Motor neuron (in vitro differentiated cells): ENCODE measurements around the gene OR2V2. TPM values are rescaled to one million over a fixed set of nuclear protein-coding genes. Genes with fewer than 3 reads are reported as not detected.
"Not testable (repeated sequence)": the region's sequence is repeated elsewhere in the genome, so short reads cannot be mapped to it uniquely, and the experiment has no call there.

Source experiments
- ATAC-seq, 8 experiments: fragments of 200-7000 bp; cut with Tn5 transposase; replicated peaks in 6 of 8; 2 replicates each; pipeline ENCODE4 v1.8.0; 2021; ENCODE audit warnings: mild to moderate bottlenecking in 8 of 8, moderate library complexity in 8 of 8
- H3K27ac ChIP-seq, 2 donors: fragments of 250-450 bp; sonication (Bioruptor Pico); 2 replicates each; pipeline ENCODE4 v1.9.0; 2021; ENCODE audit warnings: antibody characterized with exemption in 2 of 2, mild to moderate bottlenecking in 2 of 2, moderate library complexity in 1 of 2
- H3K4me1 ChIP-seq, 2 donors: fragments of 250-450 bp; sonication (Bioruptor Pico); replicated peaks in 1 of 2; 2 replicates each; pipeline ENCODE4 v1.6.1; 2021; ENCODE audit warnings: antibody characterized with exemption in 2 of 2, mild to moderate bottlenecking in 2 of 2, moderate library complexity in 1 of 2
- H3K4me3 ChIP-seq, 5 donors: fragments of 250-450 bp; sonication (Bioruptor Pico); 2 replicates each; pipeline ENCODE4 v1.9.0; 2021; ENCODE audit warnings: antibody characterized with exemption in 5 of 5, mild to moderate bottlenecking in 5 of 5, moderate library complexity in 4 of 5
- WGBS, 10 experiments: fragments of 450-650 bp; shearing (Covaris generic); methylation state at CpG; one replicate each; pipeline ENCODE4 v1.0.0; 2022; 5-methylcytosine and 5-hydroxymethylcytosine counted together
- in situ Hi-C, 9 experiments: fragments of 400-800 bp; cut with MboI; loops; one replicate each; pipeline ENCODE4 v1.15.0; 2021; ENCODE audit warnings: low sequenced_read_pairs in 9 of 9, low pct_unique_long_range_greater_than_20kb in 2 of 9; ENCODE audit not compliant: unreplicated experiment in 9 of 9
- total RNA-seq, 8 experiments: library from RNA; unstranded; fragments of 300-600 nt; gene quantifications; 2 replicates each; pipeline versions ENCODE4 v1.2.3 to v1.2.4, GENCODE V29; 2022

The OR2V2 gene
- total RNA-seq, 8 experiments from 2014 or later = 0.05 to 0.33 (median 0.13) TPM; not detected in 1

DNA sequence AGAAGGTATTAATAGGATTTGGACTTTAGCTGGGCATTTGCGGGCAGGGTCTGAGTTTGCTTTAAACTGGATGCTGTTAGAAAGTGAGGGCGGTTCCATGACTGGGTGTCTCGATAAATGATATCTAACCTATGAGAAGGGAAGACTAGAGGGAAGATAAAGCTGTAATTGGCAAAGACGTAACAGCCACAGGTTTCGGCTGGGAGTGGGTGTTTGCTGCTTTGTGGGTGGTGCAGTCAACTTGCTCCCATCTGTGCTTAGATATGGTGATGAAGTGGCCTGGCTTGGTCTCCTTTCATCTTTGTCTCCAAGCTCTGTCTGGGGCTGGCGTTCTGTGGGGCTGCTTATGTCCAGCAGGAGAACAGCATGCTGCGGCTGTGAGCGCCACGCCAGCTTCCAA lies 39.7 kb upstream of the OR2V2 start:
- Histone ChIP-seq H3K4me3 (no peak overlapping the region), H3K27ac (no peak overlapping the region), H3K4me1 (no peaks in the 10 kb centered on the region)
- in situ Hi-C loops = no loop called here
- 39 to 100% (median 50%) methylated on average over 1 to 9 of the region's 9 CpGs; no CpG with 5 or more reads in 1 of the 10 experiments for WGBS, 10 experiments
- ATAC-seq = peak in 1 of 8 experiments; percentile 34

GRCh38 chr5:181108578-181109165 lies 38.7 kb upstream of the OR2V2 start:
- H3K27ac ChIP-seq = no peak overlapping the region
- 43 to 93% (median 79%) methylated on average over 1 to 6 of the region's 14 CpGs; no CpG with 5 or more reads in 5 of the 10 experiments for WGBS, 10 experiments
- no peak for ATAC-seq
- in situ Hi-C loops = no loop called here
- H3K4me1 ChIP-seq = no peaks in the 10 kb centered on the region
- H3K4me3 ChIP-seq = no peak overlapping the region

DNA sequence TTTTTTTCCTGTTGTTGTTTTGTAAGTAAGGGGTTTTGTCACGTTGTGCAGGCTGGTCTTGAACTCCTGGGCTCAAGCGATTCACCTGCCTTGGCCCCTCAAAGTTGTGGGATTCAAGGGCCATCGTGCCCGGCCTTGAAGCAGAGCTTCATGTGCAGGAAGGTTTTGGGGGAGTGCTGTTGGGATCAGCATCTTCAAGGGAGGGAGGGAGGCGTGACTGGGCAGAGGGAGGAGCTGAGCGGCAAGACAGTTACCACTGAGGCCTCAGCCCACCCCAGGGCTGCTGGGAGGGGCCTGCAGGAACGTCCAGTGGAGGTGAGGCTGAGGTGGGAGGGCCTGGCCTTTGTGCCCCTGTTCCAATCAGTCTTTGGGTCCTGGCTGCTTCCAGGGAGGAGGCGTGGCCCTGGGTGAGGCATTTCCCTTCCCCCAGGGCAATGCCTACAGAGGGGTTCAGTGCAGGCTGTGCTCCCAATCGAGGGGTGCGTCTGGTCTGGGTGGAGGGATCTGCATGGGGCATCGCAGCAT lies 37.8 kb upstream of the OR2V2 start:
- no peak for ATAC-seq
- WGBS, 10 experiments = 0 to 50% (median 30%) methylated on average over 1 to 2 of the region's 11 CpGs; no CpG with 5 or more reads in 5 of the 10 experiments
- Histone ChIP-seq H3K4me3 (no peak overlapping the region), H3K27ac (no peak overlapping the region), H3K4me1 (no peaks in the 10 kb centered on the region)
- in situ Hi-C loops = no loop called here

GRCh38 chr5:181111010-181111409 lies 36.4 kb upstream of the OR2V2 start:
- in situ Hi-C loops = no loop called here
- WGBS, 10 experiments = 47 to 80% (median 76%) methylated on average over 2 to 5 of the region's 5 CpGs; no CpG with 5 or more reads in 7 of the 10 experiments
- Histone ChIP-seq H3K4me1 (no peaks in the 10 kb centered on the region), H3K27ac (no peak overlapping the region), H3K4me3 (no peak overlapping the region)
- ATAC-seq = no peak

- no peak overlapping the region for H3K27ac ChIP-seq
- no peak for ATAC-seq
- 0 to 100% (median 100%) methylated on average over 1 of the region's 5 CpGs; no CpG with 5 or more reads in 4 of the 10 experiments for WGBS, 10 experiments
- in situ Hi-C loops = no loop called here
- H3K4me1 ChIP-seq = no peaks in the 10 kb centered on the region
- H3K4me3 ChIP-seq = no peak overlapping the region
Observed at GRCh38 chr5:181112476-181112875, 34.9 kb upstream of the OR2V2 start.

DNA sequence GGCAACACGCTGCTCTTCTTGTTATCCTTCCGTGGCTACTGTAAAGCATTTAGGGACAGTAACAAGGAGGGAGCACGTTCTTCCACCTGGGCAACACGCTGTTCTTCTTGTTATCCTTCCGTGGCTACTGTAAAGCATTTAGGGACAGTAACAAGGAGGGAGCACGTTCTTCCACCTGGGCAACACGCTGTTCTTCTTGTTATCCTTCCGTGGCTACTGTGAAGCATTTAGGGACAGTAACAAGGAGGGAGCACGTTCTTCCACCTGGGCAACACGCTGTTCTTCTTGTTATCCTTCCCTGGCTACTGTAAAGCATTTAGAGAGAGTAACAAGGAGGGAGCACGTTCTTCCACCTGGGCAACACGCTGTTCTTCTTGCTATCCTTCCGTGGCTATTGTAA lies 33.8 kb upstream of the OR2V2 start:
- in situ Hi-C loops, H3K27ac ChIP-seq, H3K4me1 ChIP-seq, H3K4me3 ChIP-seq, ATAC-seq: not testable (repeated sequence)
- WGBS, 10 experiments = 67 to 88% methylated on average over 3 of the region's 13 CpGs; no CpG with 5 or more reads in 8 of the 10 experiments

- no peak overlapping the region for H3K4me3 ChIP-seq
- no peak overlapping the region for H3K27ac ChIP-seq
- no peak for ATAC-seq
- WGBS, 10 experiments = 10 to 77% (median 42%) methylated on average over 2 to 24 of the region's 33 CpGs; no CpG with 5 or more reads in 3 of the 10 experiments
- no peaks in the 10 kb centered on the region for H3K4me1 ChIP-seq
- in situ Hi-C loops = no loop called here
Observed at GRCh38 chr5:181114284-181114843, 33.0 kb upstream of the OR2V2 start.

DNA sequence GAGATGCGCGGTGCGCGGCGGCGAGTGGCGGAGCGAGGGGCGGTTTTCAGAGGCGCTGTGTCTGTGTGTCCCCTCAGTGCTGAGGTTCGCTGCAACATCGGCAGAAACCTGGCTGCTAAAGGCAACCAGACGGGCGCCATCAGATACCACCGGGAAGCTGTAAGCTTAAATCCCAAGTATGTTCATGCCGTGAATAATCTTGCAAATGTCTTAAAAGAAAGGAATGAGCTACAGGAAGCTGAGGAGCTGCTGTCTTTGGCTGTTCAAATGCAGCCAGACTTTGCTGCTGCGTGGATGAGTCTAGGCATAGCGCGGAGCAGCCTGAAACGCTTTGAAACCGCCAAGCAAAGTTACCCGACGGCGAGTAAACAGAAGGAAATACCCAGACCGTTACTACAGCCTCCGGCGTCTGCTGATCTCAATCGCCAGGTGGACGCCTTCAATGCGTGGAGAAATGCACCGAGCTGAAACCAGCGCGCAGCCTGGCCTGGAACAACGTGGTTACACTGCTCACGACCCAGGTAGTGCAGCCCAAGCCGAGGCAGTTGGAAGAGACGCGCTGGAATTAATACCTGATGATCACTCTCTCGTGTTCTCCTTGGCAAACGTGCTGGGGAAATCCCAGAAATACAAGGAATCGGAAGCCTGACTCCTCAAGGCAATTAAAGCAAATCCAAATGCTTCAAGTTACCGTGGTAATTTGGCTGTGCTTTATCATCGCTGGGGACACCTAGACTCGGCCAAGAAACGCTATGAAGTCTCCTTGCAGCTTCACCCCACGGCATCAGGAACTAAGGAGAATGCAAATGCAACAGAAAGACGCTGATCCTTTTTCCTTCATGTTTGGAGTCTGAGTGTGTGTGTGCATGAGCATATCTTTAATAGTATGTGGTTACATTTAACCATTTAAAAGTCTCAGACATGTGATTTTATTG lies 32.3 kb upstream of the OR2V2 start:
- WGBS, 10 experiments = 3 to 30% (median 7%) methylated on average over 2 to 35 of the region's 47 CpGs
- Histone ChIP-seq H3K27ac (no peak overlapping the region), H3K4me1 (no peaks in the 10 kb centered on the region), H3K4me3 (no peak overlapping the region)
- in situ Hi-C loops = no loop called here
- peak in 3 of 8 experiments; percentile 62 to 88 (median 83) for ATAC-seq

GRCh38 chr5:181118369-181118768 lies 29.0 kb upstream of the OR2V2 start:
- H3K4me3 ChIP-seq = no peak overlapping the region
- H3K4me1 ChIP-seq = no peaks in the 10 kb centered on the region
- no peak overlapping the region for H3K27ac ChIP-seq
- ATAC-seq = no peak
- in situ Hi-C loops = no loop called here
- 66 to 100% (median 85%) methylated on average over 1 to 6 of the region's 6 CpGs; no CpG with 5 or more reads in 4 of the 10 experiments for WGBS, 10 experiments

DNA sequence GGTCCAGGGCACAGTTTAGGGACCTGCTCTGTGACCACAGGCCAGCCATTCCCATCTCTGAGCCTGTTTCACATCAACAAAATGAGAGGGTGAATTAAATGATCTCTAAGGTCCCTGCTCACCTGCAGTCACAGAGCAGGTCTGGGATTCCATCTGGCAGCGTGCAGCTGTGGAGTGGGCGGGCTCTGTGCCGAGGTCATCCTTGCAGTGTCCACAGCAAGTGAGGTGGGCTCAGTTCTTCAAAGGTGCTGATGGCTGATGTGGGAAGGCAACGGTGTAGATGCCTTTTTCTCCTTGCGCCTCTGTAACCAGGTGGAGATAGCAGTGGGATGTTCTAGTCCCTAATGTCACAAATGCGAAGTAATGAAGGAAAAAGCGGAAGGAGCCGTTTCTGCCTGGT lies 28.3 kb upstream of the OR2V2 start:
- 66 to 100% (median 89%) methylated on average over 1 to 7 of the region's 8 CpGs; no CpG with 5 or more reads in 2 of the 10 experiments for WGBS, 10 experiments
- Histone ChIP-seq H3K4me3 (no peak overlapping the region), H3K27ac (no peak overlapping the region), H3K4me1 (no peaks in the 10 kb centered on the region)
- in situ Hi-C loops = no loop called here
- no peak for ATAC-seq

GRCh38 chr5:181120306-181120705 lies 27.1 kb upstream of the OR2V2 start:
- Histone ChIP-seq H3K27ac (no peak overlapping the region), H3K4me1 (no peaks in the 10 kb centered on the region), H3K4me3 (no peak overlapping the region)
- in situ Hi-C loops = no loop called here
- WGBS, 10 experiments = 25 to 94% (median 63%) methylated on average over 1 to 4 of the region's 4 CpGs; no CpG with 5 or more reads in 1 of the 10 experiments
- ATAC-seq = no peak

GRCh38 chr5:181120761-181121160 lies 26.6 kb upstream of the OR2V2 start:
- in situ Hi-C loops = no loop called here
- no peak overlapping the region for H3K4me3 ChIP-seq
- no peak overlapping the region for H3K27ac ChIP-seq
- no peaks in the 10 kb centered on the region for H3K4me1 ChIP-seq
- no peak for ATAC-seq
- WGBS, 10 experiments = 17 to 96% (median 72%) methylated on average over 1 to 5 of the region's 5 CpGs; no CpG with 5 or more reads in 2 of the 10 experiments
